ENCODE results near the gene PRKCE.
A peak's percentile ranks its signal among the peaks of the same experiment; 100 is the strongest.

The PRKCE gene

DNA sequence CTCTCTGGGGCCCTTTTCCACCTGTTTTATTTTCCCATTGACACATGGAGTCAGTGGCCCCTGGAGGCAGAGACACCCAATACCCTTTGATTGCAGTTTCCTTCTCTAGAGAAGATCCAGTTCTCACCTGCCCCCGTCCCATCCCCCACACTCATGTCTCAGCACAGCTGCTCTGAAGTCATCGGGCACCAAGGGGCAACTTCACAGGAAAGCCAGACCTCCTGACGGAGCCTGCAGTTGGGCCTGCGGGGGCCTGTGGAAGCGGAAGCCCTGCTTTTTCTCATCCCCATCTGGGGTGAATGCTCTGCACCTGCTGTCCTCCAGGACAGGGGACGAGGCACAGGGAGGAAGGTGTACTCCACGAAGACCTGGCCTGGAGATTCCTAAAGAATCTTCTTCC lies 337.4 kb downstream of the PRKCE start:
- Mint-ChIP-seq H3K36me3 (peaks cover 7% of the 10 kb centered on the region), H3K27me3 (no peaks in the 10 kb centered on the region), H3K9me3 (ENCODE audit: low read depth) (no peaks in the 10 kb centered on the region), H3K27ac (no peak overlapping the region), H3K4me3 (no peak overlapping the region), H3K4me1 (ENCODE audit: low read depth) (peaks cover 5% of the 10 kb centered on the region)

DNA sequence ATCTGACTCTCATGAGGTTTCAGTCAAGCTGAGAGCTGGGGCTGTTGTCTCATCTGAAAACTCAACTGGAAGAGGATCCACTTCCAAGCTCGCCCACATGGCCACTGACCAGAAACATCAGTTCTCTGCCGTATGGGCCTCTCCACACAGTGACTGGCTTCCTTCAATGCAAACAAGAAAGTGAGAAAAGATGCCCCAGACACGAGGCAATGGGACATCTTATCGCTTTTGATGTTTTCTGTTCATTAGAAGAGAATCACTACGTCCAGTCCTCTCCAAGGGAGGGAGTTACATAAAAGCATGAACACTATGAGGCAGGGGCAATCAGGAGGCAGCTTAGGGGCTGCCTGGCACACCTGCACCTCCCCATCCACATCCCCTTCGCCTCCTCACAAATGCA lies 338.7 kb downstream of the PRKCE start:
- Mint-ChIP-seq H3K36me3 (peaks cover 4% of the 10 kb centered on the region), H3K27ac (no peak overlapping the region), H3K27me3 (no peaks in the 10 kb centered on the region), H3K4me3 (no peak overlapping the region), H3K4me1 (ENCODE audit: low read depth) (peaks cover 7% of the 10 kb centered on the region), H3K9me3 (ENCODE audit: low read depth) (no peaks in the 10 kb centered on the region)

DNA sequence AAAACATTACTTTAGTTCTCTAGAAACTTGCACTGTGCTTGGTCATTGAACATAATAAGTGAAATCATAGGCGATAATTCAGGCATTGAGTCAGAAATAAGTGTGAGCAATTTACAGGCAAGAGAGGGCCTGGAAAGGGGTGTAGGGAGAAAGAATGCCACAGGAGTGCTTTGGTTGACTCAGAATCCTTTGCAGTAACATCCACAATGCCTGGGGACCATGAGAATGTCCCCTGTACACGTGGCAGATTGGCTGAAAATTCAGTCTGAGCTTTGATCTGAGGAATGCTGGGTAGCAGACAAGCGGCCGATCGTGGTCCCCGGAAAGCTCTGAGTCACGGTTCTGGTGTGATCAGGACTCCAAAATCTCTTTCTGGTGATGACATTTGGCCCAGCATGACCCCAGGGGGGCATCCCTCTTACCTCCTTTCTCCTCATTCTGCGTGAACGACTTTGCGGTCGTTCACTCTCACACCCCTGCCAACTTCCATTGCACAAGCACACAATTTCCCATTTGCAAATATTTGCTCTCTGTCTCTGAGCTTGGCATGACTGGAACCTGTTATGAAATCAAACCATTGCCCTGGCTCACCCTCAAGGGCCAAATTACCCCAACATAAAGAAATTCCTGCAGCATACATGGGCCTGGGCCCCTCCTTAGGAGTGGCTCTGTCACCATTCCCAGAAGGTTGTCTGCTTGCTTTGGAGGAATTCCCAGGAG lies 340.7 kb downstream of the PRKCE start:
- Mint-ChIP-seq H3K4me1 (ENCODE audit: low read depth) (peaks cover 7% of the 10 kb centered on the region), H3K4me3 (no peak overlapping the region), H3K9me3 (ENCODE audit: low read depth) (no peaks in the 10 kb centered on the region), H3K27me3 (no peaks in the 10 kb centered on the region), H3K27ac (no peak overlapping the region), H3K36me3 (no peaks in the 10 kb centered on the region)

DNA sequence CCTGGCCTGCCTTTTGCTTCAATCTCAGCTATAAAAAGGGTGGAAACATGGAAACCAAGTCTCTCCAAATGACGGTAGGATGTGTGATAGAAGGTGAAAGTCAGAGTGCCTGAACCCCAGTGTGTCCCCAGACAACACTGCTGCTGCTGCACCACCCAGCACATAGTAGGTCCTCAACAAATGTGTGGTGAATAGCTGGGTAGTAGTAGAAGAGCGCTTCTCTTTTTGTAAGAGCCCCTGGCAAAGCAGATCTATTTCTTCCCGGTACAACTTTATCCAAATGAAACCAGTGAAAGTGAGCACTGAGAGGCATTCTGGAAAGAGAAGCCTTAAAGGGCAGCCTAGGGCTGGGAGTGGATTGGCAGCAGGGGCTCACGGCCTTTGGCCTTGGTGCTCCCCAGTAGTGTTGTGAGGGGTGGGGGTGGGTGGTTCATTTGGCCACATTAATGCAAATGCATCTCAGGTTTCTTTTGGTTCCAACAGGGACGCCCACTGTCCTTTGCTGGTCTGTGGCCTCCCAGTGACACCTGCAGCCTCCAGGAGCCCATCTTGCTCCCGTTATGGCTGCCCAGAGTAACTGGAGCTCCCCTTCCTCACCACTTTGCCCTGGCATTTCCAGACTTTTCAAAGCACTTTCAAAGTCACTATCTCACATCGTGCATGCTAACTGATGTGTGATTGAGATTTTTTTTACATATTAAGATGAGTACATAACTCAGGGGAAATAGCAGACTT lies 341.4 kb downstream of the PRKCE start:
- Mint-ChIP-seq H3K27me3 (no peaks in the 10 kb centered on the region), H3K4me3 (no peak overlapping the region), H3K36me3 (peaks cover under 1% of the 10 kb centered on the region), H3K27ac (no peak overlapping the region), H3K4me1 (ENCODE audit: low read depth) (peaks cover 7% of the 10 kb centered on the region), H3K9me3 (ENCODE audit: low read depth) (no peaks in the 10 kb centered on the region)

DNA sequence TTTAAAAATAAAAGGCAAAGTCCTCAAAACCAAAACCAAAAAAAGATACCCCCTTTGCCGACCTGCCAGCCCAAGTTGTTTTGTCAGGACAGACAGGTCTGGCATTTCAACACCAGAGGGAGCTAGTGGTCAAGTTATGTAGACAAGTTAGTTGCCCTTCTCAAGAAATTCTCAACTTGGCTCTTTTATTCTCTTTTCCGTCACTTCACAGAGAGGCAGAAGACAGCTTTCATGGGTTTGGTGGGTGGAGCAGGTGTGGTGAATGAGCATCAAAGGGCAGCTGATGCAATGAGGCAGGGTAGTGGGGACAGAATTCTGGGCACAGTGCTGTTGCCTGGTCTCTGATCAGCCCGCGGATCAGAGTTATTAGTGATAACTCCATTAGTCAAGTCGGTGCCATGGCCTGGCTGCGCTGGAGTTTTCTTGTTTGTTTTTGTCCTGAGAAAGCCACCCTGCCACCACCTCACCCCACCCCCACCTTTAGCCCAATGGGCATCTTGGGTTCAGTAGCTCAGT lies 342.1 kb downstream of the PRKCE start:
- Mint-ChIP-seq H3K9me3 (ENCODE audit: low read depth) (no peaks in the 10 kb centered on the region), H3K4me3 (no peak overlapping the region), H3K36me3 (peaks cover 2% of the 10 kb centered on the region), H3K27ac (peak overlapping the region; percentile 35), H3K4me1 (ENCODE audit: low read depth) (peaks cover 7% of the 10 kb centered on the region), H3K27me3 (no peaks in the 10 kb centered on the region)

DNA sequence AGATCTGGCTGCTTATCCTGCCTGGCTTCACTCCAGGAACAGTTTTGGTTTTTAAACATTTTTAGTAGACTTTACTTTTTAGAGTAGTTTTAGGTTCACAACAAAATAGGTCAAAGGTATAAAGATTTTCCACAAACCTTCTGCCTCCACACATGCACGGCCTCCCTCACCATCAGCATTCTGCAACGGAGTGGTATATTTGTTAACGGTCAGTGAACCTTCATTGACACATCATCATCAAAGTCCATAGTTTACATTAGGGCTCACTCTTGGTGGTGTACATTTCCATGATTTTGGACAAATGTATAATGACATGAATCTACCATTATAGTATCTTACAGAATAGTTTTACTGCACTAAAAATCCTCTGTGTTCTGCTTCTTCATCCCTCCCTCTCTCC lies 342.6 kb downstream of the PRKCE start:
- Mint-ChIP-seq H3K4me3 (no peak overlapping the region), H3K9me3 (ENCODE audit: low read depth) (no peaks in the 10 kb centered on the region), H3K27ac (no peak overlapping the region), H3K27me3 (no peaks in the 10 kb centered on the region), H3K36me3 (peaks cover 4% of the 10 kb centered on the region), H3K4me1 (ENCODE audit: low read depth) (peaks cover 7% of the 10 kb centered on the region)

DNA sequence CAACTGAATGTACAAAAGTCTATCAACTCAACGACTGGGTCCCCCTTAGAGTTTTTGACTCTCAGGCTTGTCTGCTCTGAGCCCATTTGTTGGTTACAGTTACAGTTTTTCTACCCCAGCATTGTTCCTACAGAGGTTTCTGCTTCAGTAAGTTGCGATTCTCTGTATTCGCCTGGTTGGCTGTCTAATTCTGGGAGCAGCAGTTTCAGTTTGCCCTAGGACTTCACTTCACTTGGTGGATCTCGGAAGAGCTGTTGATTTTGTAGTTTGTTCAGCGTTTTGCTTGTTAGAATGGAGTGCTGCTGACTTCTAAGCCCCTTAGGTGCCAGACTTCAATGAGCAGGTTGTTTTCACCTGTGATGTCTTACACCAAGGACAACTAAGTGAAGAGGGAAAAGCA lies 349.2 kb downstream of the PRKCE start:
- Mint-ChIP-seq H3K4me3 (no peak overlapping the region), H3K27me3 (no peaks in the 10 kb centered on the region), H3K4me1 (ENCODE audit: low read depth) (no peaks in the 10 kb centered on the region), H3K27ac (no peak overlapping the region), H3K36me3 (peaks cover 20% of the 10 kb centered on the region), H3K9me3 (ENCODE audit: low read depth) (no peaks in the 10 kb centered on the region)

DNA sequence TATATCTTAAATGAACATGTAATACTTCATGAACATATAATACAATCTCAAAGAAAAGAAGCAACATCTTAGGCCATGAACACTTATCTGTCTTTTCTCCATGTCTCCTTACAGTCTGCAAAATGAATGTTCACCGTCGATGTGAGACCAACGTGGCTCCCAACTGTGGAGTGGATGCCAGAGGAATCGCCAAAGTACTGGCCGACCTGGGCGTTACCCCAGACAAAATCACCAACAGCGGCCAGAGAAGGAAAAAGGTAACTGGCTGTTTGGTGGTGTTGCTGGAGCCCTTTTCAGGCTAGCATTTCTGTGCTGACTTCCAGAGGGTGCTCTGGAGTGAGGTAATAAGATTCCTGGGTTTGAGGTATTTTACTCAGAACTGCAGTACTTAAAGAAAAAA lies 349.8 kb downstream of the PRKCE start:
- H3K36me3 Mint-ChIP-seq = peaks cover 20% of the 10 kb centered on the region

DNA sequence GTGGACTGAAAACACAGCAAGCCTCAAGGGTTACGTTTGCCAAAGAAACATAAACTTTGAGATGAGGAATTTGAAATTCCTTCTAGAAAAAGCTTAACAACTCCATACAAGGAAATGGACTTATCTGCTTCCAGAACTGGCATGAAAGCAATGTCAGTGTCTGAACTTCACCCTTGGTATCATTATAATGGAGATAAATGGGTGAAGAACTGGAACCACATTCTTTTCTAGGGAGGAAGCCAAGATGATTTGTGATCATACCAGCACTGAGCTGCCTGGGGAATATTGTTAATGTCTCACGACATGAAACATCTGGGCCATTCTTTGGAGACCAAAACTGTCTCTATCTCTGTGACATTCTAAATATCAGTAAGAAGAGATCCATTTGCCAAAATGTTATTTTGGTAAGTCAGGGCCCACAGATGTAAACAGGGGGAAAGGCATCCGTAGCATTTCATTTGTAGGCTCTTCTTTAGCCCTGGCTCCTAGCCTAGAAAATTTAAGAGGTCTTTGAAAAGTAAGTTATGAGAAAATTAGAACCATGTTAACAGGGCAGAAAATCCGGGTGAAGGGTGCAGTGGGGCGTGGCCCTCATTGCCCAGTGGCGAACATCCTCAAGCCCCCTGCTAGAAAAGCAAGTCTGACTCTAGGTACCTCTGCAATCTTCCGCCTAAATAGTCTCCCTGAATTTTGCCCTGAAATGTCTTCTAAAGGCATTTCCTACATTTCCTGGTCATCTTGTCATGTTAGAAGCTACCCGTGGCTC lies 350.4 kb downstream of the PRKCE start:
- H3K36me3 Mint-ChIP-seq = peaks cover 20% of the 10 kb centered on the region
- H3K9me3 Mint-ChIP-seq (ENCODE audit: low read depth) = no peaks in the 10 kb centered on the region
- H3K27me3 Mint-ChIP-seq = no peaks in the 10 kb centered on the region
- H3K4me1 Mint-ChIP-seq (ENCODE audit: low read depth) = no peaks in the 10 kb centered on the region
- no peak overlapping the region for H3K4me3 Mint-ChIP-seq
- H3K27ac Mint-ChIP-seq = no peak overlapping the region

More for the DNA sequence above, 349.8 kb downstream of the PRKCE start:
- no peak overlapping the region for H3K27ac Mint-ChIP-seq
- H3K4me1 Mint-ChIP-seq (ENCODE audit: low read depth) = no peaks in the 10 kb centered on the region
- H3K9me3 Mint-ChIP-seq (ENCODE audit: low read depth) = no peaks in the 10 kb centered on the region
- no peaks in the 10 kb centered on the region for H3K27me3 Mint-ChIP-seq
- H3K4me3 Mint-ChIP-seq = no peak overlapping the region

DNA sequence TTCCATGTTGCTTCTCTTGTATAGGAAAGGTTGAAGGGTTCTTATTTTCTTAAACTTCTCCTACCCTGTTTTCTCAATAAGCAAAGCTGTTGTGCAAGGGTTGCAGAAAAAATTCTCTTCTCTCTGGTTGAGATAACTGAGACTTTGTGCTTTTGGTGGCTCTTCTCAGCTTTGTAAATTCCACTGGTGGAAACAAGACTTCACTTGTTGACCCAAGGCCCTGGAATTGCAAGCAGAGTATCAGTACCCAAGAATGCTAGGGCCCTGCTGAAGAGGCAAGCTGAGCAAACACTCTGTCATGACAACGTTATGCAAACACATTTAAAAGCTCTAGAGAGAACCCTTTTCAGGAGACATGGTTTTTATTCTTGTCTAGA lies 351.0 kb downstream of the PRKCE start:
- no peak overlapping the region for H3K27ac Mint-ChIP-seq
- H3K36me3 Mint-ChIP-seq = peaks cover 20% of the 10 kb centered on the region
- no peaks in the 10 kb centered on the region for H3K27me3 Mint-ChIP-seq
- no peak overlapping the region for H3K4me3 Mint-ChIP-seq
- H3K9me3 Mint-ChIP-seq (ENCODE audit: low read depth) = no peaks in the 10 kb centered on the region
- H3K4me1 Mint-ChIP-seq (ENCODE audit: low read depth) = no peaks in the 10 kb centered on the region

DNA sequence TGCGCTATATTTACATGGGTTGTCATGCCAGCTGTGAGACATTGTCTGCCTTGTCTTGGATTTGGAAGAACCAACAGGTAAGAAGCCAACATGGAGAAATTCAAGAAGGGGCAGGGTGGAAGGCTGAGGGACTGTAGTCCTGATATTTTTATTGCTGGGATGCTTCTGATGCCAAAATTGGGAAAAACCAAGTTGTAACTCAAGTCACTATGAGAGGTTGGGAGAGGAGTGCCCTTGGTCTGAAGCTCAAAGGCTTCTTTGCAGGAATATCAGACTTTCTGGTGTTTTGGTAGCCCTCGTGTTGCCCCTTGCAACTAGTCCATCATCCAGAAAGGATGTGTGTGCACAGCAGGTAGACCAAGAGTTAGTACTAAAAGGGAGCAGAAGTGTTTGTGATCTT lies 351.5 kb downstream of the PRKCE start:
- no peak overlapping the region for H3K27ac Mint-ChIP-seq
- H3K9me3 Mint-ChIP-seq (ENCODE audit: low read depth) = no peaks in the 10 kb centered on the region
- H3K36me3 Mint-ChIP-seq = peaks cover 19% of the 10 kb centered on the region
- no peaks in the 10 kb centered on the region for H3K27me3 Mint-ChIP-seq
- H3K4me3 Mint-ChIP-seq = no peak overlapping the region
- H3K4me1 Mint-ChIP-seq (ENCODE audit: low read depth) = no peaks in the 10 kb centered on the region

DNA sequence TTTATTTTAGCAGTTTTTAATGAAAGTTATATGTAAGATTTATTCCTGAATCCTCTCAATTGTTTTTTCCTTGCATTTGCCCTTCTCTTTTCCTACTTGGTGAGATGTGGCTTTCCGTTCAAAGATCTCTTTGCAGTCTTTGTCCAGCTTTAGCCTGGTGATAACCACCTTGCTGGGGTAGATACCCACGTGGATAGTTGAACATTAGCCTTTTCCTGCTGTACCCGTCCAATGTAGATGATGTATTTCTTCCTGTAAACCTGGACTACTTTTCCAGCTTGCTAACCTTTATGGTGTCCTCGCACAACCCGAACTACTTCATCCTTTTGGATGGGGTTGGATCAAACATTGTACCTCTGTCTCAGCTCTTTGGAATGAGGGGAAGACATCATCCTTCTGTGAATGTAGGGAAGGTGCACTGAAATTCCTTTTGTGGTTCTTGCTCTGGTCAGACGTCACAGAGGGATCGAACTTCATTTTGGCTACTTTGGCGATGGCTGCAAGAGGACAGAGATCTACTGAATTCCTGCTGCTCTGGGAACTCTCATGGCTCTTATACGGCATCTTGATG lies 352.5 kb downstream of the PRKCE start:
- Mint-ChIP-seq H3K27ac (no peak overlapping the region), H3K36me3 (peaks cover 17% of the 10 kb centered on the region)

DNA sequence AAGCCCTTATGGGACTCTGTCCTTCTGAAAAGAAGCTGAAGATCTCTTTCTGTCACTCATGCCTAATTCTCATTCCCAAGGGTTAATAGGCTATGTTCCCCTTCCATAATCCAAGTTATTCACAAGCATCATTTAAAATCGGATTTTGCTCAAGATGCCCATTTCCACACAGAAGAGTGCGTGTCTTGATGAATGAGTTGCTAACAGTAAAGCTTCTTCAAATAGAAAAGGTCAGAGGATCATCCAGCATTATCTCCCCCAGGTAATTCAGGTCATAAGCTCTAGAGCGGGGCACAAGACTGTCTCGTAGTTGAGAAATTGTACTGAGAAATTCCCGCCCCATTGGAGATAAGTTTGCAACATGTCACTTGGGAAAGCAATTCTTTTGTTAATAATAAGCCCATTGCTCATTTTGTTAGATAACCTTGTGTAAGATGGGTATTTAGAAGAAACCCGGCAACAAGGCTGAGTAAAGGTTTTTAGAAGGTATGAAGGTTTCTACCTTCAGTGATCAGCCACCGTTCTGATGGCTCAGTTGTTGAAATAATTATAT lies 355.1 kb downstream of the PRKCE start:
- Mint-ChIP-seq H3K4me3 (no peak overlapping the region), H3K36me3 (peaks cover 16% of the 10 kb centered on the region), H3K27me3 (no peaks in the 10 kb centered on the region), H3K9me3 (ENCODE audit: low read depth) (no peaks in the 10 kb centered on the region), H3K4me1 (ENCODE audit: low read depth) (no peaks in the 10 kb centered on the region), H3K27ac (no peak overlapping the region)

More for the DNA sequence above, 352.5 kb downstream of the PRKCE start:
- Mint-ChIP-seq H3K4me3 (no peak overlapping the region), H3K4me1 (ENCODE audit: low read depth) (no peaks in the 10 kb centered on the region), H3K27me3 (no peaks in the 10 kb centered on the region), H3K9me3 (ENCODE audit: low read depth) (no peaks in the 10 kb centered on the region)

DNA sequence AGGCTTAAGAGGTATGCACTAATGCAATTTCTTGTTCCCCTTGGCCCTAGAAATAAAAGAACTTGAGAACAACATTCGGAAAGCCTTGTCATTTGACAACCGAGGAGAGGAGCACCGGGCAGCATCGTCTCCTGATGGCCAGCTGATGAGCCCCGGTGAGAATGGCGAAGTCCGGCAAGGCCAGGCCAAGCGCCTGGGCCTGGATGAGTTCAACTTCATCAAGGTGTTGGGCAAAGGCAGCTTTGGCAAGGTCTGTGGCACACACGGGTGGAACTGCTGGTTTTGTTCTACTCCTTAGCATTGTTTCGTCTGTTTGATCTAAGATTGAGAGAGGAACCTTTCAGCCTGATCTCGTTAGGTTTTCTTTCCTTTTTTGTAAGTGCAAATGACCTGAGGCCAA lies 355.9 kb downstream of the PRKCE start:
- Mint-ChIP-seq H3K4me1 (ENCODE audit: low read depth) (no peaks in the 10 kb centered on the region), H3K27ac (no peak overlapping the region), H3K9me3 (ENCODE audit: low read depth) (no peaks in the 10 kb centered on the region), H3K27me3 (no peaks in the 10 kb centered on the region), H3K4me3 (no peak overlapping the region), H3K36me3 (peaks cover 13% of the 10 kb centered on the region)

All from activated naive CD8-positive, alpha-beta T cell (primary cell).